Small intestine (tissue), 7 donors: Measurements from ENCODE around the gene FBXL22. TPM values are rescaled to one million over a fixed set of nuclear protein-coding genes. Genes with fewer than 3 reads are reported as not detected.
A peak's percentile ranks its signal among the peaks of the same experiment; 100 is the strongest.

ENCODE experiments used
- DNase-seq, 2 donors: peaks; one replicate each; pipeline versions ENCODE4 v3.0.0 to v3.0.0-alpha.2; 2013
- FAIRE-seq: peaks from 2 replicates; lab custom pipeline; 2012; peaks lifted over from hg19 to GRCh38; lab: Jason Lieb, UNC
- H3K27ac ChIP-seq, 3 donors: one replicate each; pipeline ENCODE4 v1.5.1; 2013; ENCODE audit warnings: low read length in 2 of 3, mild to moderate bottlenecking in 2 of 3, control low read depth in 1 of 3, inconsistent platforms in 1 of 3, low read depth in 1 of 3, moderate library complexity in 1 of 3
- H3K27me3 ChIP-seq, 3 donors: one replicate each; pipeline ENCODE4 v1.6.1; 2013; ENCODE audit warnings: low read length in 3 of 3, inconsistent platforms in 1 of 3; ENCODE audit not compliant: control insufficient read depth in 3 of 3, insufficient read depth in 3 of 3
- H3K36me3 ChIP-seq, 3 donors: one replicate each; pipeline ENCODE4 v1.6.1; 2013; ENCODE audit warnings: low read length in 3 of 3, inconsistent platforms in 1 of 3, low read depth in 1 of 3, mild to moderate bottlenecking in 1 of 3, moderate library complexity in 1 of 3; ENCODE audit not compliant: control insufficient read depth in 3 of 3, insufficient read depth in 2 of 3
- H3K4me1 ChIP-seq, 3 donors: one replicate each; pipeline ENCODE4 v1.6.1; 2013; ENCODE audit warnings: low read length in 2 of 3, inconsistent platforms in 1 of 3, low read depth in 1 of 3, mild to moderate bottlenecking in 1 of 3, moderate library complexity in 1 of 3; ENCODE audit not compliant: control insufficient read depth in 3 of 3, insufficient read depth in 2 of 3
- H3K4me3 ChIP-seq, 3 donors: one replicate each; pipeline ENCODE4 v1.5.1; 2013; ENCODE audit warnings: low read length in 3 of 3, control low read depth in 1 of 3, inconsistent platforms in 1 of 3, low read depth in 1 of 3, mild to moderate bottlenecking in 1 of 3, moderate library complexity in 1 of 3
- H3K9me3 ChIP-seq, 2 donors: one replicate each; pipeline ENCODE4 v1.6.1; 2013; ENCODE audit warnings: low read depth in 1 of 2, low read length in 1 of 2; ENCODE audit not compliant: control insufficient read depth in 2 of 2, insufficient read depth in 1 of 2
- WGBS, 3 donors: extraction: QIAGEN DNeasy Blood & Tissue Kit; methylation state at CpG; one replicate each; pipeline ENCODE4 v1.1.7; 2013; 5-methylcytosine and 5-hydroxymethylcytosine counted together
- polyA plus RNA-seq, 4 donors: library from polyadenylated mRNA; stranded (reverse) in 3 of 4; unstranded in 1 of 4; fragments of 200-250 nt in 3 of 4; fragments of 120-200 nt in 1 of 4; gene quantifications; one replicate each; pipeline versions ENCODE4 v1.2.1 to v1.2.3, GENCODE V29; 2013
- donor health status: healthy with polysubstance abuse.
- donor health status: control.
- donor health status: control.
- donor health status: Bipolar disorder and iron deficiency.
- donor health status: healthy.

The FBXL22 gene
- polyA plus RNA-seq, 4 donors, result 2.0 to 2.1 TPM; not detected in 2

DNA sequence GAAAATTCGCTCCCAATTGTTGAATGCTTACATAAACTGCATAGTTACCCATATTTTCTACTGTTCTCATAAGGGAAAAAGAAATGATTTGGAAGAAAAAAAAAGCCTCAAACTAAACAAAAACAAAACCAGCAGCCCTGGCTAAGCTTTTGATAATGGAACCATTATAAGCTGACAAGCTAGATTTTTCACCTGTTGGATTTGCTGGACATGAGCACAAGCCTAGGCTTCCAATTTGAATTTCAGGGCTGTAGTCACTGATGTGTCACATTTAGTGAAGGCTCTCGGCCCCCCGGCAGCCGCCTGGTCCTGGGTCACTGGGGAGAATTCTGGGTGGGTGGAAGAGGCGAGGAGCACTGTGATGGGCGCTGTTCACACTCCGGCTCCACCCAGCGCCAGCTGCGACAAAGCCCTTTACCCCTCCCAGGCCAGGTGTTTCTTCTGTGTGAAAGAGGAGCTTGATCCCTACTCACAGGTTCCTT is 4.6 kb downstream of the FBXL22 start:
- peak overlapping the region; percentile 74 to 96 (median 91) for H3K27ac ChIP-seq
- FAIRE-seq, result no peak
- H3K4me1 ChIP-seq, result peaks cover 2 to 39% (median 7%) of the 10 kb centered on the region in 3 donors
- WGBS, 3 donors, result 4 to 28% (median 13%) methylated on average over 9 of the region's 9 CpGs
- H3K27me3 ChIP-seq, result no peaks in the 10 kb centered on the region
- no peaks in the 10 kb centered on the region for H3K9me3 ChIP-seq
- DNase-seq, result peak; percentile 73 to 78
- H3K4me3 ChIP-seq, result peak overlapping the region in 2 of 3 donors; percentile 83
- H3K36me3 ChIP-seq, result peaks cover 0 to 18% (median 0%) of the 10 kb centered on the region in 3 donors

DNA sequence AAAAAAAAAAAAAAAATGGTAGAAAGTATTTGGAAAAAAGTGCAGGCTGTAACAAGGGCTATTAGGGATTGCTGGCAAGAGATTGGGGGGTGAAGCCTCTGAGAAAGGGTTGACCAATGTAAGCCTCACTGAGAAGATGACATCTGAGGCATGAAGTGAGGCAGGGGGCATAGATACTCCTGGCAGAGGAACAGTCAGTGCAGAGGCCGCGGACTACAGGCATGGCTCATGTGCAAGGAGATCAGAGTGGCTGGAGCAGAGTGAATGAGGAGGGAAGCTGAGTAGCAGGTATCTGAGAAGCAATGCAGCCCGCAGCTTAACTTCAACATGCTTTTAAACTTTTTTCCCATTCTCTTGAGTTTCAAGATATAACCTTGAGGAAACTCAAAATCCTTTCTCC is 5.4 kb downstream of the FBXL22 start:
- Histone ChIP-seq H3K4me1 (peaks cover 2 to 30% (median 5%) of the 10 kb centered on the region in 3 donors), H3K9me3 (no peaks in the 10 kb centered on the region), H3K36me3 (peaks cover 0 to 26% (median 1%) of the 10 kb centered on the region in 3 donors), H3K27me3 (no peaks in the 10 kb centered on the region), H3K27ac (no peak overlapping the region), H3K4me3 (no peak overlapping the region)
- FAIRE-seq, result no peak
- DNase-seq, result no peak
- 68 to 90% (median 83%) methylated on average over 3 of the region's 3 CpGs for WGBS, 3 donors

DNA sequence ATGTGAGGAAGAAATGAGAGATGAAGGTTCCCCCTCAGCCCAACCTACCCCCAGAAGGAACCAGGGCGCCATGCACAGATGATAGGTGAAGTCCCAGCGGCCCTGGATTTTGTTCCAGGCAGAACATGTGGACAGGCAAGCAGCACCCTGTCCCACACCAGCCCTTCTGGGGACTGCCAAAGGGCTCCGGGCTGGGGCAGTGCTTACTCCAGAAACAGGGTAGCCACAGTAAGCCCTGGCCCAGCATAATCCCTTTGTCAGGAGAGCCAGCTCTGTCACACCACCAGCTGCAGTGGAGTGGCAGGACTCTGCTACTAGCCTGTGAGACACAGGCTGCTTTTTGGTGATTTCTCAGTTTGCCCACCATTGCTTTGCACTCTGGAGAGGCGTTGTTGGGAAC is 6.3 kb downstream of the FBXL22 start:
- H3K4me3 ChIP-seq, result no peak overlapping the region
- H3K27me3 ChIP-seq, result no peaks in the 10 kb centered on the region
- H3K36me3 ChIP-seq, result peaks cover 0 to 35% (median 2%) of the 10 kb centered on the region in 3 donors
- H3K4me1 ChIP-seq, result peaks cover 0 to 21% (median 2%) of the 10 kb centered on the region in 3 donors
- H3K27ac ChIP-seq, result no peak overlapping the region
- 89 to 91% (median 91%) methylated on average over 2 to 4 of the region's 4 CpGs for WGBS, 3 donors
- no peaks in the 10 kb centered on the region for H3K9me3 ChIP-seq
- no peak for FAIRE-seq
- no peak for DNase-seq

DNA sequence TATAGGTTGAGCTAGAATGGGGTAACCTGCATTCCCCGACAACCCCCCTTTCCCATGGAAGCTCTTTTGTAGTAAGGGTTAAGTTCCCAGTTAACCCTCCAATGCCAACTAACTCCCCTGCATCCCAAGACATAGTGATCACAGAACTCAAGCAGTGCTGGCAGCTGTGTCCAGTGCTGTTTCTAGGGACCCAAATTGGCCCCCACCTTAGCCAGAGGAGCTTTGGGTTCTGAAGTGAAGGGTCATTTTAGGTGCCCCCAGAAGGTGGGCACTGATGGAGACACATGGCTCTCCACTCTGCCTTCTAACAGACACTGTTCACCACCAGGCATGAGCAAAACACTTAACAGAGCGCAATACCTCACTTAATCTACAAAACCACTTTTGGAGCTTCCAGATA is 7.1 kb downstream of the FBXL22 start:
- DNase-seq (no peak), FAIRE-seq (no peak)
- Histone ChIP-seq H3K36me3 (peaks cover 0 to 40% (median 6%) of the 10 kb centered on the region in 3 donors), H3K27ac (no peak overlapping the region), H3K4me1 (peaks cover 0 to 14% (median 2%) of the 10 kb centered on the region in 3 donors), H3K9me3 (no peaks in the 10 kb centered on the region), H3K27me3 (no peaks in the 10 kb centered on the region), H3K4me3 (no peak overlapping the region)
- 98 to 100% (median 98%) methylated on average over 2 of the region's 2 CpGs for WGBS, 3 donors

DNA sequence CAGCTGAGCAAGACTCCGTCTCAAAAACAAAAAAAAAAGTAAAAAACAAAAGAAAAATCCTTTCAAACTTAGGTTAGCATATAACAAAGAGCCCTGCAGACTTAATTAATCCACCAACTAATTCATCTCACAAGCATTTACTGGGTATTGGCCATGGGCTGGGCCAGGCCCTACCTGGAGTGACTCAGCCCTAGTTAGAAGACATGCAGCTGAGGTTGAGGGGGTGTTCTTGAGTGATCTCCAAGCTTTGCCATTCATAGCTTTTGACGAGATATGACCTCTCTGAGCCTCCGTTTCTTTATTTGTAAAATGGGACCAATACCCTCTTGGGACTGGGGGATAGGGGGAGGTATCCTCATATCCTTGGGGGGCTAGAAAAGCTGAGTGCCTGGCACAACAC is 7.8 kb downstream of the FBXL22 start:
- WGBS, 3 donors, result 94 to 98% (median 94%) methylated on average over 3 of the region's 3 CpGs
- Histone ChIP-seq H3K27ac (peak overlapping the region in 1 of 3 donors; percentile 7), H3K27me3 (no peaks in the 10 kb centered on the region), H3K9me3 (no peaks in the 10 kb centered on the region), H3K4me1 (peaks cover 0 to 8% (median 2%) of the 10 kb centered on the region in 3 donors), H3K4me3 (no peak overlapping the region), H3K36me3 (peaks cover 0 to 44% (median 6%) of the 10 kb centered on the region in 3 donors)
- DNase-seq, result no peak
- no peak for FAIRE-seq

DNA sequence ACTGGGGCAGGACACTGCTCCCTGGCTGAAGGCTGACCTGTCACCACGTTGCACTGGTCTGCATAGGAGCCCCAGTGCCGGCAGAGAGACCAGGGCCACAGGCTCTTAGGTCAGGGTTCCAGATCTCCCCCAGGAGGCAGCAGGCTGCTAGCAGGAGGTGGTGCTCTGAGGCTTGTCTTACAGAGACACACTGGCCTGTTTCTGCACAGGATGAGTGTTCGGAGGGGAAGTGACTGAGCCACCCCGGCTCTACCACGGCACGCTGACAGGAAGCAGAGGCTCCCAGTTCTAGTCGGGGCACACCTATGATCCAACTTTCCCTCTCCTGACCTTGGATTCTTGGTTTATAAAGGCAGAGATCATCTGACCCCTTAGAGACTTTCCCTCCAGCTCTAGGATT is 8.6 kb downstream of the FBXL22 start:
- WGBS, 3 donors, result 63 to 79% (median 65%) methylated on average over 7 of the region's 7 CpGs
- Histone ChIP-seq H3K27ac (peak overlapping the region in 2 of 3 donors; percentile 3 to 51), H3K4me3 (no peak overlapping the region), H3K27me3 (no peaks in the 10 kb centered on the region), H3K9me3 (no peaks in the 10 kb centered on the region), H3K4me1 (peaks cover 2 to 12% (median 2%) of the 10 kb centered on the region in 3 donors), H3K36me3 (peaks cover 0 to 47% (median 6%) of the 10 kb centered on the region in 3 donors)
- DNase-seq, result peak in 1 of 2 donors; percentile 41
- no peak for FAIRE-seq

DNA sequence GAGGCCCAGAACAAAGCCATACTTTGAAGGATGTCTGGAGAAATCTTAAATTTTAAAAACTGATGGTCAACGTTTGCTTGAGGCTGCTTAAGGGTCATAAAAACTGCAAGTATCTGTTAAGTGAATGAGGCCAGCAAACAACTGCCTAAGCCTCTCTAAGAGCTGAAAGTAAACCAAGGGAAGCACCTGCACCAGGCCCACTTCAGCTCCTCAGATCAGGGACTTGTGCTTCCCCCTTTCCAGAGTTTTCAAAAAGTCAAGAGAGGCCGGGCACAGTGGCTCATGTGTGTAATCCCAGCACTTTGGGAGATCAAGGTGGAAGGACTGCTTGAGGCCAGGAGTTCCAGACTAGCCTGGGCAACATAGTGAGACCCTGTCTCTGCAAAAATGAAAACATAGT is 9.1 kb downstream of the FBXL22 start:
- FAIRE-seq, result no peak
- peak overlapping the region in 2 of 3 donors; percentile 3 to 51 for H3K27ac ChIP-seq

DNA sequence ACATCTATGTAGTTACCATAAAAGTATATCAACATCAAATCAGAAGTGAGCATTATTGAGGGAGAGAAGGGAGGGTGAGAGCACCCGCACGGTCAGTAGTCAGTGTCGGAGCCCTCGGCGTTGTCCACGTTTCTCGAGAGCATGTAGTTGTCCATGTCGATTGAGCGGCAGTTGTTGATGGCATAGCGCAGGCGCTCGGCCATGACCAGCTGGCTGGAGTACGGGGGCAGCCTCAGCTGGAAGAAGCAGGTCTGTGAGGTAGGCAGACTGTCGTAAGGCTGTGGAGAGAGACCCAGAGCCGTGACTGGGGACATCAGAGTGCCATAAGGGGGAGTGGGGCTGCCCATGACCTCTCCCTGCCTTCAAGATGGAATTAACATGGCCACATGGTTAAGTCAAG is 11.8 kb downstream of the FBXL22 start:
- Histone ChIP-seq H3K27ac (no peak overlapping the region), H3K4me1 (peaks cover 2 to 14% (median 3%) of the 10 kb centered on the region in 3 donors), H3K4me3 (no peak overlapping the region), H3K36me3 (peaks cover 7 to 68% (median 9%) of the 10 kb centered on the region in 3 donors), H3K27me3 (no peaks in the 10 kb centered on the region), H3K9me3 (no peaks in the 10 kb centered on the region)
- FAIRE-seq (no peak), DNase-seq (no peak)
- 96 to 98% (median 96%) methylated on average over 15 of the region's 15 CpGs for WGBS, 3 donors

More for the DNA sequence above, 9.1 kb downstream of the FBXL22 start:
- DNase-seq, result no peak
- Histone ChIP-seq H3K4me1 (peaks cover 2 to 17% (median 3%) of the 10 kb centered on the region in 3 donors), H3K36me3 (peaks cover 0 to 51% (median 6%) of the 10 kb centered on the region in 3 donors), H3K9me3 (no peaks in the 10 kb centered on the region), H3K4me3 (no peak overlapping the region), H3K27me3 (no peaks in the 10 kb centered on the region)
- 27 to 55% (median 42%) methylated on average over 2 of the region's 2 CpGs for WGBS, 3 donors
